ENCODE measurements around the gene FLOT1.
"Not testable (repeated sequence)": the region's sequence is repeated elsewhere in the genome, so short reads cannot be mapped to it uniquely, and the experiment has no call there.

The FLOT1 gene

GRCh38 chr6:30743099-30744053 is 889 bp upstream of the FLOT1 start:
- peak; percentile 44 for DNase-seq

GRCh38 chr6:30741789-30742315 is 635 bp downstream of the FLOT1 start:
- DNase-seq: no peak

- no peak for DNase-seq
Observed at GRCh38 chr6:30741063-30741779, 1.3 kb downstream of the FLOT1 start.

- DNase-seq: no peak
Observed at GRCh38 chr6:30740540-30740870, 2.0 kb downstream of the FLOT1 start.

GRCh38 chr6:30738532-30738931 is 4.0 kb downstream of the FLOT1 start:
- DNase-seq: no peak

GRCh38 chr6:30735668-30736314 is 6.7 kb downstream of the FLOT1 start:
- DNase-seq: no peak

GRCh38 chr6:30732237-30732943 is 10.1 kb downstream of the FLOT1 start:
- no peak for DNase-seq

GRCh38 chr6:30730601-30731435 is 11.7 kb downstream of the FLOT1 start:
- DNase-seq: peak; percentile 83

GRCh38 chr6:30727920-30728553 is 14.4 kb downstream of the FLOT1 start:
- DNase-seq: no peak

GRCh38 chr6:30726506-30727413 is 15.7 kb downstream of the FLOT1 start:
- no peak for DNase-seq

GRCh38 chr6:30725713-30726505 is 16.6 kb downstream of the FLOT1 start:
- DNase-seq: peak; percentile 16

- no peak for DNase-seq
Observed at GRCh38 chr6:30724906-30725667, 17.4 kb downstream of the FLOT1 start.

- not testable (repeated sequence) for DNase-seq
Observed at GRCh38 chr6:30723843-30724741, 18.4 kb downstream of the FLOT1 start.

- DNase-seq: not testable (repeated sequence)
Observed at GRCh38 chr6:30723159-30723842, 19.2 kb downstream of the FLOT1 start.

GRCh38 chr6:30722280-30723112 is 20.0 kb downstream of the FLOT1 start:
- DNase-seq: peak; percentile 79

GRCh38 chr6:30722025-30722279 is 20.5 kb downstream of the FLOT1 start:
- DNase-seq: not testable (repeated sequence)
